Kidney (tissue), 14 donors: ENCODE results near the gene RIT1. TPM values are rescaled to one million over a fixed set of nuclear protein-coding genes. Genes with fewer than 3 reads are reported as not detected.

ENCODE experiments used
- DNase-seq, 5 donors: peaks; one replicate each; pipeline ENCODE4 v3.0.0-alpha.2; 2013 to 2020
- FAIRE-seq: peaks from 2 replicates; lab custom pipeline; 2012; peaks lifted over from hg19 to GRCh38; lab: Jason Lieb, UNC
- H3K27ac ChIP-seq, 2 donors: one replicate each; pipeline ENCODE4 v1.7.0; 2013; ENCODE audit warnings: low read depth in 2 of 2, low read length in 2 of 2, inconsistent platforms in 1 of 2
- H3K27me3 ChIP-seq: one replicate; pipeline ENCODE4 v1.7.1; 2013; ENCODE audit warnings: low read length, inconsistent platforms; ENCODE audit not compliant: control insufficient read depth, insufficient read depth
- H3K36me3 ChIP-seq, 3 donors: one replicate each; pipeline versions ENCODE4 v1.7.0 to v1.7.1; 2013; ENCODE audit warnings: low read length in 3 of 3, control low read depth in 1 of 3, inconsistent platforms in 1 of 3; ENCODE audit not compliant: insufficient read depth in 3 of 3, control insufficient read depth in 2 of 3
- H3K4me1 ChIP-seq, 3 donors: one replicate each; pipeline versions ENCODE4 v1.7.0 to v1.7.1; 2013; ENCODE audit warnings: low read length in 3 of 3, inconsistent platforms in 1 of 3, low read depth in 1 of 3; ENCODE audit not compliant: control insufficient read depth in 2 of 3, insufficient read depth in 2 of 3
- H3K4me3 ChIP-seq, 3 donors: one replicate each; pipeline versions ENCODE4 v1.7.0 to v1.8.1; 2013; ENCODE audit warnings: low read length in 3 of 3, control low read depth in 1 of 3, inconsistent platforms in 1 of 3
- H3K9ac ChIP-seq, 3 donors: one replicate each; pipeline versions ENCODE4 v1.7.0 to v1.7.1; 2013; ENCODE audit warnings: low read length in 3 of 3, control low read depth in 1 of 3, inconsistent platforms in 1 of 3
- H3K9me3 ChIP-seq, 3 donors: one replicate each; pipeline versions ENCODE4 v1.7.0 to v1.7.1; 2013; ENCODE audit warnings: low read length in 3 of 3, control low read depth in 1 of 3, inconsistent platforms in 1 of 3; ENCODE audit not compliant: control insufficient read depth in 2 of 3, insufficient read depth in 1 of 3
- intact Hi-C: fragments of 100-400 bp; cut with DNase I; formaldehyde crosslinking; loops from one replicate; pipeline ENCODE4 v1.11.1; 2022
- polyA plus RNA-seq: library from polyadenylated mRNA; stranded (reverse); fragments of 350-450 nt; fragmentation: Illumina TruSeq; extraction: RNeasy Lipid Tissue Mini Kit (QIAGEN cat#74804); gene quantifications from one replicate; pipeline ENCODE4 v1.2.3, GENCODE V29; 2014; ENCODE audit warnings: low read depth, low replicate concordance; ENCODE audit not compliant: insufficient read depth
- total RNA-seq: library from RNA; stranded (reverse); fragmentation: NEBNext Ultra II Directional; extraction: Animal tissue kit (Norgen Biotek cat#: 25700); gene quantifications from one replicate; pipeline ENCODE4 v1.2.1, GENCODE V29; 2021
- TF ChIP-seq, protein P1 (sequence below): IDR thresholded peaks from 3 replicates; pipeline ENCODE4 v1.5.1; 2012; ENCODE audit warnings: mild to moderate bottlenecking, moderate library complexity, borderline replicate concordance; ENCODE audit not compliant: insufficient read depth; ENCODE audit errors: extremely low read depth
- donor health status: control.
- donor health status: control.
- donor health status: control.
- donor health status: control.
- donor health status: control.
- donor health status: DM: yes; HTN: yes; CAD: no.
- donor health status: Normal renal cell carcinoma (clear cell type).

RIT1 gene
- total and polyA plus RNA-seq, 2 donors from 2014 or later, result 33.2 to 40.8 TPM

DNA sequence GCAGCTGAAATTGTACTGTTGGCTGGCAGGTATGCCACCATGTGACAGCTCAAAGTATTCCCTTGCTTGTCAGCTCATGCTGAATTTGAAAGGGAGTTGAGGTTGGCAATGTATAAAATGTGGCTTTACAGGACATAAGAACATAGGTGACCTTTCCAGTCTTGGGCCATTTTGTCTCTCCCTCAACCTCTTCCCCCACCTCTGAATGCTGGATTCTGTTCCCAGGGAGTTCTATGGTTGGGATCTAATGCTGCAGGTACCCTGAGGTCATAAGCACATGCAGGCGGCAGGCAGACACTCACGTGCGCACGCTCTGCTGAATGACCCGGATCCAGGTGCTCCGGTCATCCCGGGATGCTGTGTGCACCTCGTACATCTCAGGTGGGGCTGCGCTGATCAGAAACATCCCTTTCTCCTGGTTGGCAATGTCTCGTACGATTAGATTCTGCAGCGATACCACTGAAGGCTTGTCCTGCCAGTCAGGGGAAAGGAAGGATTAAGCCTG, 46.3 kb upstream of the RIT1 start:
- TF ChIP-seq, protein P1, sequence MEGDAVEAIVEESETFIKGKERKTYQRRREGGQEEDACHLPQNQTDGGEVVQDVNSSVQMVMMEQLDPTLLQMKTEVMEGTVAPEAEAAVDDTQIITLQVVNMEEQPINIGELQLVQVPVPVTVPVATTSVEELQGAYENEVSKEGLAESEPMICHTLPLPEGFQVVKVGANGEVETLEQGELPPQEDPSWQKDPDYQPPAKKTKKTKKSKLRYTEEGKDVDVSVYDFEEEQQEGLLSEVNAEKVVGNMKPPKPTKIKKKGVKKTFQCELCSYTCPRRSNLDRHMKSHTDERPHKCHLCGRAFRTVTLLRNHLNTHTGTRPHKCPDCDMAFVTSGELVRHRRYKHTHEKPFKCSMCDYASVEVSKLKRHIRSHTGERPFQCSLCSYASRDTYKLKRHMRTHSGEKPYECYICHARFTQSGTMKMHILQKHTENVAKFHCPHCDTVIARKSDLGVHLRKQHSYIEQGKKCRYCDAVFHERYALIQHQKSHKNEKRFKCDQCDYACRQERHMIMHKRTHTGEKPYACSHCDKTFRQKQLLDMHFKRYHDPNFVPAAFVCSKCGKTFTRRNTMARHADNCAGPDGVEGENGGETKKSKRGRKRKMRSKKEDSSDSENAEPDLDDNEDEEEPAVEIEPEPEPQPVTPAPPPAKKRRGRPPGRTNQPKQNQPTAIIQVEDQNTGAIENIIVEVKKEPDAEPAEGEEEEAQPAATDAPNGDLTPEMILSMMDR, result no peak
- Histone ChIP-seq H3K4me3 (no peak overlapping the region), H3K27me3 (no peaks in the 10 kb centered on the region), H3K36me3 (peaks cover 8 to 28% (median 17%) of the 10 kb centered on the region in 3 donors), H3K4me1 (peaks cover 0 to under 1% (median 0%) of the 10 kb centered on the region in 3 donors), H3K9ac (no peak overlapping the region), H3K27ac (no peak overlapping the region), H3K9me3 (no peaks in the 10 kb centered on the region)
- FAIRE-seq, result no peak
- intact Hi-C loops, result no loop called here
- DNase-seq, result no peak

DNA sequence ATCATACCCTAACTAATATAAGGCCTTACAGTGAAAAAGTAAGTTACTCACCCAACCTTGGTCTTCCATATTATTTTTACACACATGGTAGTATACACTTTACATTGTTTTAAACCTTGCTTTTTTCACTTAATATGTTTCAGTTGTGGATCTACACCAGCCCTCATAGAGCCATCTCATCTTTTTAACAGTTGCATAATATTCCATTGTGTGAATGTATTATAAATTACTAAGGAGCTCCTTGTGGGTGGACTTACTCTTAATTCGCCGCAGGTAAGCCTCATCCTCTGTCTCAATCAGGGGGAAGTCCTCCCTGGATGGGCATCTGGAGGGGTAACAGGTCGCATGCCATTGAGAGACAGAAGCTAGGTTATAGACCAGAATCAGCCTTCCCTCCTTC, 43.5 kb upstream of the RIT1 start:
- no peak for FAIRE-seq
- no peak overlapping the region for H3K9ac ChIP-seq

DNA sequence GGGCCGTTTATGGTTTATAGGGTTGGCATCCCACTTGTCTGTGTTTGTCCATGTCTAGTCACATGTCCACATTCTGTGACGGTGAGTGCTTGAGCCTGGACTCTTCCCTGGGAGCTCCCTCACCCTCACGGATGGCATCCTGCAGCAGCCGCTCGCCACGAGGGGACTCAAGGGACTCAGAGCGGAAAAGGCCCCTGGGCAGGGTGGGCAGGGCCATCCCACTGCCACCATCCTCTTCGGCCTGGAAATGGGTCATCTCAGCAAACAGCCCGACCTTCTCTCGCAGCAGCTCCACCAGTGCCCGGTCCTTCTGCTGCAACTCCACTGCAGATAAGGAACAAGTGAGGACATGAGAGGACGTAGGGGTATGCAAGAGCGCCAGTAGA, 41.3 kb upstream of the RIT1 start:
- H3K27ac ChIP-seq, result no peak overlapping the region
- intact Hi-C loops, result no loop called here
- H3K36me3 ChIP-seq, result peaks cover 12 to 28% (median 15%) of the 10 kb centered on the region in 3 donors
- no peak overlapping the region for H3K4me3 ChIP-seq
- no peaks in the 10 kb centered on the region for H3K4me1 ChIP-seq
- TF ChIP-seq, protein P1, result no peak
- DNase-seq, result no peak
- no peaks in the 10 kb centered on the region for H3K27me3 ChIP-seq
- FAIRE-seq, result no peak
- H3K9me3 ChIP-seq, result no peaks in the 10 kb centered on the region
- H3K9ac ChIP-seq, result no peak overlapping the region

More for the DNA sequence above, 43.5 kb upstream of the RIT1 start:
- DNase-seq, result no peak
- Histone ChIP-seq H3K4me3 (no peak overlapping the region), H3K27ac (no peak overlapping the region), H3K9me3 (no peaks in the 10 kb centered on the region), H3K27me3 (no peaks in the 10 kb centered on the region), H3K4me1 (no peaks in the 10 kb centered on the region), H3K36me3 (peaks cover 18 to 28% (median 20%) of the 10 kb centered on the region in 3 donors)
- TF ChIP-seq, protein P1, result no peak
- intact Hi-C loops, result no loop called here
